GM13976 (cell line): Measurements from ENCODE around the gene PEPD.

Experiments used
- DNase-seq: peaks from one replicate; pipeline ENCODE4 v3.0.0; 2012; ENCODE audit warnings: low spot score
- in situ Hi-C: fragments of 300-500 bp; cut with MboI; formaldehyde crosslinking; loops from one replicate; pipeline ENCODE4 v1.12.0; 2022; ENCODE audit warnings: low sequenced_read_pairs, mixed read lengths, inconsistent platforms; ENCODE audit not compliant: unreplicated experiment
- TF ChIP-seq, protein P1 (sequence below): IDR thresholded peaks from 2 replicates; pipeline ENCODE4 v1.5.1; 2012; ENCODE audit warnings: borderline replicate concordance, mild to moderate bottlenecking; ENCODE audit not compliant: insufficient read depth; ENCODE audit errors: extremely low read depth, missing control alignments, control extremely low read depth

PEPD gene

GRCh38 chr19:33445442-33446329 lies 75.9 kb downstream of the PEPD start:
- in situ Hi-C loops: no loop called here
- TF ChIP-seq, protein P1, sequence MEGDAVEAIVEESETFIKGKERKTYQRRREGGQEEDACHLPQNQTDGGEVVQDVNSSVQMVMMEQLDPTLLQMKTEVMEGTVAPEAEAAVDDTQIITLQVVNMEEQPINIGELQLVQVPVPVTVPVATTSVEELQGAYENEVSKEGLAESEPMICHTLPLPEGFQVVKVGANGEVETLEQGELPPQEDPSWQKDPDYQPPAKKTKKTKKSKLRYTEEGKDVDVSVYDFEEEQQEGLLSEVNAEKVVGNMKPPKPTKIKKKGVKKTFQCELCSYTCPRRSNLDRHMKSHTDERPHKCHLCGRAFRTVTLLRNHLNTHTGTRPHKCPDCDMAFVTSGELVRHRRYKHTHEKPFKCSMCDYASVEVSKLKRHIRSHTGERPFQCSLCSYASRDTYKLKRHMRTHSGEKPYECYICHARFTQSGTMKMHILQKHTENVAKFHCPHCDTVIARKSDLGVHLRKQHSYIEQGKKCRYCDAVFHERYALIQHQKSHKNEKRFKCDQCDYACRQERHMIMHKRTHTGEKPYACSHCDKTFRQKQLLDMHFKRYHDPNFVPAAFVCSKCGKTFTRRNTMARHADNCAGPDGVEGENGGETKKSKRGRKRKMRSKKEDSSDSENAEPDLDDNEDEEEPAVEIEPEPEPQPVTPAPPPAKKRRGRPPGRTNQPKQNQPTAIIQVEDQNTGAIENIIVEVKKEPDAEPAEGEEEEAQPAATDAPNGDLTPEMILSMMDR: no peak
- DNase-seq: no peak

- in situ Hi-C loops: no loop called here
- no peak for DNase-seq
- TF ChIP-seq, protein P1: no peak
Observed at GRCh38 chr19:33444562-33445441, 76.8 kb downstream of the PEPD start.

- in situ Hi-C loops: no loop called here
- TF ChIP-seq, protein P1: no peak
Observed at GRCh38 chr19:33443638-33444561, 77.7 kb downstream of the PEPD start.

GRCh38 chr19:33442706-33443105 lies 78.9 kb downstream of the PEPD start:
- DNase-seq: no peak
- TF ChIP-seq, protein P1: no peak
- in situ Hi-C loops: no loop called here

More at GRCh38 chr19:33443638-33444561, 77.7 kb downstream of the PEPD start:
- DNase-seq: no peak

GRCh38 chr19:33441828-33442227 lies 79.8 kb downstream of the PEPD start:
- in situ Hi-C loops: no loop called here
- TF ChIP-seq, protein P1: no peak
- DNase-seq: no peak
